Body of pancreas (tissue), 4 donors: ENCODE data around the gene PRPS1.
"Not testable (repeated sequence)": the region's sequence is repeated elsewhere in the genome, so short reads cannot be mapped to it uniquely, and the experiment has no call there.

Experiments
- CTCF ChIP-seq, 7 experiments: fragments of 450-650 bp in 4 of 7; fragments of 200-600 bp in 3 of 7; sonication (generic) in 3 of 7; IDR thresholded peaks; one replicate each; pipeline ENCODE4 v1.5.1; 2016 to 2019; ENCODE audit warnings: antibody characterized with exemption in 7 of 7
- POLR2A ChIP-seq, 3 donors: fragments of 450-650 bp; IDR thresholded peaks; one replicate each; pipeline ENCODE4 v1.6.1; 2016; ENCODE audit warnings: antibody characterized with exemption in 3 of 3, mild to moderate bottlenecking in 2 of 3

GRCh38 chrX:107685586-107685985, 57.3 kb downstream of the PRPS1 start:
- TF ChIP-seq CTCF, POLR2A (IDR thresholded peaks at IDR 0.05): not testable (repeated sequence)
